H9 (cell line): ENCODE data around the gene KRT35. TPM values are rescaled to one million over a fixed set of nuclear protein-coding genes. Genes with fewer than 3 reads are reported as not detected.

Source experiments
- DNase-seq: peaks from one replicate; pipeline ENCODE4 v3.0.0-alpha.2; 2017
- H2AFZ ChIP-seq: one replicate; pipeline ENCODE4 v1.6.1; 2013; ENCODE audit warnings: mild to moderate bottlenecking, low read length, control low read depth, moderate library complexity
- H2AK5ac ChIP-seq: 2 replicates; pipeline ENCODE4 v1.6.1; 2013; ENCODE audit warnings: low read length, control low read depth, mixed read lengths; ENCODE audit not compliant: insufficient read length
- H2BK120ac ChIP-seq: one replicate; pipeline ENCODE4 v1.6.1; 2013; ENCODE audit warnings: low read depth, mild to moderate bottlenecking, low read length, control low read depth, inconsistent platforms; ENCODE audit not compliant: poor library complexity, severe bottlenecking
- H2BK12ac ChIP-seq: 2 replicates; pipeline ENCODE4 v1.6.1; 2013; ENCODE audit warnings: low read length, control low read depth, mixed read lengths, low read depth; ENCODE audit not compliant: insufficient read length
- H2BK15ac ChIP-seq: 2 replicates; pipeline ENCODE4 v1.6.1; 2013; ENCODE audit warnings: low read depth, low read length, control low read depth
- H2BK20ac ChIP-seq: one replicate; pipeline ENCODE4 v1.6.1; 2013; ENCODE audit warnings: low read depth, mild to moderate bottlenecking, low read length, control low read depth, inconsistent platforms; ENCODE audit not compliant: poor library complexity, severe bottlenecking
- H2BK5ac ChIP-seq: 2 replicates; pipeline ENCODE4 v1.6.1; 2013; ENCODE audit warnings: low read length, control low read depth, mixed read lengths; ENCODE audit not compliant: insufficient read length
- H3K14ac ChIP-seq: 2 replicates; pipeline ENCODE4 v1.6.1; 2013; ENCODE audit warnings: low read length, control low read depth; ENCODE audit not compliant: insufficient read depth
- H3K18ac ChIP-seq: 2 replicates; pipeline ENCODE4 v1.6.1; 2013; ENCODE audit warnings: low read depth, mild to moderate bottlenecking, mixed read lengths, low read length, control low read depth; ENCODE audit not compliant: insufficient read length
- H3K23ac ChIP-seq: 2 replicates; pipeline ENCODE4 v1.6.1; 2013; ENCODE audit warnings: low read length, control low read depth, mixed read lengths, low read depth; ENCODE audit not compliant: insufficient read length
- H3K23me2 ChIP-seq: 2 replicates; pipeline ENCODE4 v1.6.1; 2013; ENCODE audit warnings: low read depth, mild to moderate bottlenecking, mixed read lengths, low read length, control low read depth; ENCODE audit not compliant: insufficient read length, poor library complexity, severe bottlenecking
- H3K27ac ChIP-seq: 2 replicates; pipeline ENCODE4 v1.5.1; 2013; ENCODE audit warnings: low read length, control low read depth, mixed read lengths, low read depth; ENCODE audit not compliant: insufficient read length
- H3K27me3 ChIP-seq: 2 replicates; pipeline ENCODE4 v1.6.1; 2013; ENCODE audit warnings: low read length, control low read depth, inconsistent platforms; ENCODE audit not compliant: insufficient read depth
- H3K4ac ChIP-seq: 2 replicates; pipeline ENCODE4 v1.6.1; 2013; ENCODE audit warnings: low read depth, mild to moderate bottlenecking, control low read depth, inconsistent platforms, low read length, moderate library complexity
- H3K4me1 ChIP-seq: 2 replicates; pipeline ENCODE4 v1.6.1; 2013; ENCODE audit warnings: low read length, control low read depth, inconsistent platforms; ENCODE audit not compliant: insufficient read depth
- H3K4me2 ChIP-seq: 2 replicates; pipeline ENCODE4 v1.6.1; 2013; ENCODE audit warnings: low read length, control low read depth, mixed read lengths; ENCODE audit not compliant: insufficient read length, insufficient read depth
- H3K56ac ChIP-seq: 2 replicates; pipeline ENCODE4 v1.6.1; 2013; ENCODE audit warnings: low read depth, mild to moderate bottlenecking, mixed read lengths, low read length, control low read depth; ENCODE audit not compliant: insufficient read length
- H3K79me1 ChIP-seq: 2 replicates; pipeline ENCODE4 v1.6.1; 2013; ENCODE audit warnings: low read depth, mild to moderate bottlenecking, moderate library complexity, low read length, control low read depth, inconsistent platforms; ENCODE audit not compliant: insufficient read depth, poor library complexity, severe bottlenecking
- H3K79me2 ChIP-seq: 2 replicates; pipeline ENCODE4 v1.6.1; 2013; ENCODE audit warnings: low read length, control low read depth, inconsistent platforms; ENCODE audit not compliant: insufficient read depth
- H3K9ac ChIP-seq: 2 replicates; pipeline ENCODE4 v1.6.1; 2013; ENCODE audit warnings: low read length, control low read depth, mixed read lengths; ENCODE audit not compliant: insufficient read length; ENCODE audit errors: extremely low read depth
- H3K9me3 ChIP-seq: one replicate; pipeline ENCODE4 v1.6.1; 2013; ENCODE audit warnings: low read depth, low read length, inconsistent platforms; ENCODE audit not compliant: control insufficient read depth
- H3T11ph ChIP-seq: one replicate; pipeline ENCODE4 v1.6.1; 2013; ENCODE audit warnings: mild to moderate bottlenecking, low read length, control low read depth, inconsistent platforms
- H4K20me1 ChIP-seq: one replicate; pipeline ENCODE4 v1.6.1; 2013; ENCODE audit not compliant: control insufficient read depth, insufficient read length, insufficient read depth
- H4K5ac ChIP-seq: 2 replicates; pipeline ENCODE4 v1.6.1; 2013; ENCODE audit warnings: low read depth, mild to moderate bottlenecking, mixed read lengths, low read length, control low read depth; ENCODE audit not compliant: insufficient read length
- H4K8ac ChIP-seq: replicated peaks from 2 replicates; pipeline ENCODE4 v1.6.1; 2013; ENCODE audit warnings: low read length, control low read depth, mixed read lengths, low read depth; ENCODE audit not compliant: insufficient read length
- H4K91ac ChIP-seq: 2 replicates; pipeline ENCODE4 v1.6.1; 2013; ENCODE audit warnings: low read depth, mild to moderate bottlenecking, moderate library complexity, mixed read lengths, low read length, control low read depth; ENCODE audit not compliant: insufficient read length
- H3K27ac Mint-ChIP-seq, 3 experiments: 2 replicates in 2 of 3; 3 replicates in 1 of 3; pipeline ENCODE4 v1.8.0; 2020 to 2021; ENCODE audit warnings: mixed read lengths in 3 of 3, mild to moderate bottlenecking in 1 of 3, moderate library complexity in 1 of 3
- H3K27me3 Mint-ChIP-seq: 2 replicates; pipeline ENCODE4 v1.8.0; 2021; ENCODE audit warnings: low read depth, mild to moderate bottlenecking, moderate library complexity, mixed read lengths
- H3K36me3 Mint-ChIP-seq, 3 experiments: 2 replicates in 2 of 3; 3 replicates in 1 of 3; pipeline ENCODE4 v1.8.0; 2020 to 2021; ENCODE audit warnings: low read depth in 3 of 3, mixed read lengths in 3 of 3; ENCODE audit not compliant: insufficient read depth in 1 of 3
- H3K4me1 Mint-ChIP-seq, 2 experiments: 2 replicates each; pipeline ENCODE4 v1.8.0; 2020; ENCODE audit warnings: mixed read lengths in 2 of 2
- H3K4me3 Mint-ChIP-seq, 2 experiments: 2 replicates in 1 of 2; 3 replicates in 1 of 2; pipeline ENCODE4 v1.8.0; 2020 to 2021; ENCODE audit warnings: mild to moderate bottlenecking in 2 of 2, mixed read lengths in 2 of 2, moderate library complexity in 1 of 2
- H3K9me3 Mint-ChIP-seq, 2 experiments: 2 replicates in 1 of 2; 3 replicates in 1 of 2; pipeline ENCODE4 v1.8.0; 2020; ENCODE audit warnings: mild to moderate bottlenecking in 2 of 2, mixed read lengths in 2 of 2, moderate library complexity in 1 of 2
- CTCF ChIP-seq: fragments of 200-600 bp; sonication (generic); conservative IDR thresholded peaks from 3 replicates; pipeline ENCODE4 v1.8.0; 2021; ENCODE audit warnings: antibody characterized with exemption, mild to moderate bottlenecking
- WGBS: extraction: QIAGEN DNeasy Blood & Tissue Kit; methylation state at CpG from one replicate; pipeline ENCODE4 v1.1.7; 2013; ENCODE audit warnings: missing lambda C conversion rate, low lambda C conversion rate, mixed read lengths; ENCODE audit not compliant: insufficient read length; ENCODE audit errors: extremely low coverage; 5-methylcytosine and 5-hydroxymethylcytosine counted together
- total RNA-seq: library from RNA; stranded (reverse); gene quantifications from 2 replicates; pipeline ENCODE4 v1.2.1, GENCODE V29; 2021

The KRT35 gene
- total RNA-seq, 1 experiment from 2014 or later: not detected

DNA sequence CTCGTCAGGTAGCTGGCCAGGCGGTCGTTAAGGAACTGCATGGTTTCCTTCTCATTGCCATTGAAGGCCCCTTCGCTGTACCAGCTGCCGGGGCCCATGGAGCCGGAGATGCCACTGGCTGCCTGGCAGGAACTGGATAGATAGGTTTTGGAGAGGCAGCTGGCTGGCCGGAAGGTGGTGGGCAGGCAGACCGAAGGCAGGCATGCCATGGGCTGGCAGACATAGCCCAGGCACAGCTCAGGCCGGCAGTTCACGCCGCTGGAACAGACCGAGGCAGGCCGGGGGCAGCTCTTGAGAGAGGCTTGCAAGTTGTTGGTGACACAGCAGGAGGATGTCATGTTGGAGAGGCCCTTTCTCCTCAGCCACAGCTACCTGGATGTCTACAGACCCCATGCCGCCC is 14.0 kb downstream of the KRT35 start, which contains the start of gene KRT32:
Gene KRT32 (minus strand): TSS at position 399 of the 400 bp plus-strand sequence. CDS start 61 bp downstream, at position 338.
- no peak within 1 kb of the TSS for H2BK120ac ChIP-seq
- no peak within 1 kb of the TSS for H4K5ac ChIP-seq
- H3K18ac ChIP-seq: no peak within 1 kb of the TSS
- Mint-ChIP-seq H3K36me3 (no peaks in the 10 kb centered on the region), H3K9me3 (peaks cover 9% of the 10 kb centered on the region in 2 experiments; a peak in 3 of 5 replicates), H3K27me3 (peaks cover 7% of the 10 kb centered on the region), H3K4me1 (no peaks in the 10 kb centered on the region), H3K4me3 (no peak within 1 kb of the TSS), H3K27ac (no peak within 1 kb of the TSS)
- no peak within 1 kb of the TSS for H2BK15ac ChIP-seq
- no peak within 1 kb of the TSS for H3K27ac ChIP-seq
- no CpG with 5 or more reads among the region's 14 CpGs for WGBS
- no peaks in the 10 kb centered on the region for H3K79me2 ChIP-seq
- no peak within 1 kb of the TSS for H3K56ac ChIP-seq
- no peak within 1 kb of the TSS for H3K23ac ChIP-seq
- no peak within 1 kb of the TSS for H2AK5ac ChIP-seq
- no peak within 1 kb of the TSS for H3T11ph ChIP-seq
- no peak within 1 kb of the TSS for H2BK12ac ChIP-seq
- no peaks in the 10 kb centered on the region for H4K20me1 ChIP-seq
- H4K8ac ChIP-seq: no peak within 1 kb of the TSS
- H3K23me2 ChIP-seq: no peaks in the 10 kb centered on the region
- H2BK5ac ChIP-seq: no peak within 1 kb of the TSS
- no peak within 1 kb of the TSS for H2AFZ ChIP-seq
- DNase-seq: no peak
- no peaks in the 10 kb centered on the region for H3K9me3 ChIP-seq
- no peak within 1 kb of the TSS for H4K91ac ChIP-seq
- no peak within 1 kb of the TSS for H2BK20ac ChIP-seq
- TF ChIP-seq CTCF: no peak
- no peak within 1 kb of the TSS for H3K9ac ChIP-seq
- H3K4me1 ChIP-seq: no peaks in the 10 kb centered on the region
- H3K79me1 ChIP-seq: no peaks in the 10 kb centered on the region
- H3K14ac ChIP-seq: no peak within 1 kb of the TSS
- H3K4me2 ChIP-seq: no peak within 1 kb of the TSS
- H3K4ac ChIP-seq: no peak within 1 kb of the TSS
- no peaks in the 10 kb centered on the region for H3K27me3 ChIP-seq
